Stimulated activated CD4-positive, alpha-beta T cell treated with anti-CD3 and anti-CD28 coated beads, Interleukin-12 subunit alpha, Interleukin-12 subunit beta, amount 100 ng/mL, for 48 hours (primary cell): ENCODE results near the gene MYO18A.
"Not testable (repeated sequence)": the region's sequence is repeated elsewhere in the genome, so short reads cannot be mapped to it uniquely, and the experiment has no call there.

Experiments
- DNase-seq, 3 donors: peaks; one replicate each; pipeline ENCODE4 v3.0.0-alpha.2; 2020; ENCODE audit warnings: low read depth in 2 of 3, low spot score in 1 of 3

The MYO18A gene, protein sequence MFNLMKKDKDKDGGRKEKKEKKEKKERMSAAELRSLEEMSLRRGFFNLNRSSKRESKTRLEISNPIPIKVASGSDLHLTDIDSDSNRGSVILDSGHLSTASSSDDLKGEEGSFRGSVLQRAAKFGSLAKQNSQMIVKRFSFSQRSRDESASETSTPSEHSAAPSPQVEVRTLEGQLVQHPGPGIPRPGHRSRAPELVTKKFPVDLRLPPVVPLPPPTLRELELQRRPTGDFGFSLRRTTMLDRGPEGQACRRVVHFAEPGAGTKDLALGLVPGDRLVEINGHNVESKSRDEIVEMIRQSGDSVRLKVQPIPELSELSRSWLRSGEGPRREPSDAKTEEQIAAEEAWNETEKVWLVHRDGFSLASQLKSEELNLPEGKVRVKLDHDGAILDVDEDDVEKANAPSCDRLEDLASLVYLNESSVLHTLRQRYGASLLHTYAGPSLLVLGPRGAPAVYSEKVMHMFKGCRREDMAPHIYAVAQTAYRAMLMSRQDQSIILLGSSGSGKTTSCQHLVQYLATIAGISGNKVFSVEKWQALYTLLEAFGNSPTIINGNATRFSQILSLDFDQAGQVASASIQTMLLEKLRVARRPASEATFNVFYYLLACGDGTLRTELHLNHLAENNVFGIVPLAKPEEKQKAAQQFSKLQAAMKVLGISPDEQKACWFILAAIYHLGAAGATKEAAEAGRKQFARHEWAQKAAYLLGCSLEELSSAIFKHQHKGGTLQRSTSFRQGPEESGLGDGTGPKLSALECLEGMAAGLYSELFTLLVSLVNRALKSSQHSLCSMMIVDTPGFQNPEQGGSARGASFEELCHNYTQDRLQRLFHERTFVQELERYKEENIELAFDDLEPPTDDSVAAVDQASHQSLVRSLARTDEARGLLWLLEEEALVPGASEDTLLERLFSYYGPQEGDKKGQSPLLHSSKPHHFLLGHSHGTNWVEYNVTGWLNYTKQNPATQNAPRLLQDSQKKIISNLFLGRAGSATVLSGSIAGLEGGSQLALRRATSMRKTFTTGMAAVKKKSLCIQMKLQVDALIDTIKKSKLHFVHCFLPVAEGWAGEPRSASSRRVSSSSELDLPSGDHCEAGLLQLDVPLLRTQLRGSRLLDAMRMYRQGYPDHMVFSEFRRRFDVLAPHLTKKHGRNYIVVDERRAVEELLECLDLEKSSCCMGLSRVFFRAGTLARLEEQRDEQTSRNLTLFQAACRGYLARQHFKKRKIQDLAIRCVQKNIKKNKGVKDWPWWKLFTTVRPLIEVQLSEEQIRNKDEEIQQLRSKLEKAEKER (N-terminal part only)

GRCh38 chr17:29180034-29180787 lies at the start of gene MYO18A:
Gene MYO18A, minus strand, starts transcription at chr17:29180398. Its CDS starts 13,458 bp downstream, at chr17:29166940.
- DNase-seq: peak; percentile 59 to 77 (median 65)

GRCh38 chr17:29225396-29225795 lies 45.2 kb upstream of the MYO18A start:
- no peak for DNase-seq

- DNase-seq: not testable (repeated sequence)
These were observed 41.1 kb upstream of the MYO18A start for GRCh38 chr17:29221338-29221737.

GRCh38 chr17:29219378-29220047 lies 39.3 kb upstream of the MYO18A start:
- DNase-seq: peak; percentile 44 to 73 (median 57)

DNA sequence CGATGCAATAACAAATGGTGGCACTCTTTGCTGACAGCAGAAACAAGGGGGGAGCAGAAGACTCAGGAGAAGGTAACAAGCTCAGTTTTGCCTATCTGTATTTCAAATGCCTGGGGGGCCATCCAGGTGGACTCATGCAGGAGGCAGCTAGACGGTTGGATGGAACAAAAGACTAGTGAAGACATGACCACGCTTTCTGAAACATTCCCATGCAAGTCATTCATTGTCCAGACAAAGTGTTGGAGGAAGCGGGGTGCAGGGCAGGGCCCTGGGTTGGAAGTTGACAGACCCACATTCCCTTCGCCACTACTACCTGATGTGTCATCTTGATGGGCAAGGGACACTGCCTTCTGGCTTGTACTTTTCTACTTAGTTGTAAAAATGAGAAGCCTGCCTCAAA lies 36.7 kb upstream of the MYO18A start:
- no peak for DNase-seq

GRCh38 chr17:29216181-29216580 lies 36.0 kb upstream of the MYO18A start:
- no peak for DNase-seq

DNA sequence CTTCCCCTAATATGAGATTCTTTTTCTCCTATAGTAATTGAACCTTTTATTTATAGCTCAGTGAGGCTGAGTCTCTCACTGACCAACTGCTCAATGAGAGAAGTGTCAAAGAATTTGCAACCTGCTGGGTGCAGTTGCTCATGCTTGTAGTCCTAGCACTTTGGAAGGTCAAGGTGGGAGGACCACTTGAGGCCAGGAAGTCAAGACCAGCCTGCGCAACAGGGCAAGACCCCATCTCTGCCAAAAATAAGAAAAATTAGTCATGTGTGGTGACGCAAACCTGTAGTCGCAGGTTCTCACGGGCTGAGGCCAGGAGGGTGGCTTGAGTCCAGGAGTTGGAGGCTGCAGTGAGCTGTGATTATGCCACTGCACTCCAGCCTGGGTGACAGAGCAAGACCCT lies 35.5 kb upstream of the MYO18A start:
- DNase-seq: no peak

- no peak for DNase-seq
These were observed 35.0 kb upstream of the MYO18A start for GRCh38 chr17:29215174-29215573.

DNA sequence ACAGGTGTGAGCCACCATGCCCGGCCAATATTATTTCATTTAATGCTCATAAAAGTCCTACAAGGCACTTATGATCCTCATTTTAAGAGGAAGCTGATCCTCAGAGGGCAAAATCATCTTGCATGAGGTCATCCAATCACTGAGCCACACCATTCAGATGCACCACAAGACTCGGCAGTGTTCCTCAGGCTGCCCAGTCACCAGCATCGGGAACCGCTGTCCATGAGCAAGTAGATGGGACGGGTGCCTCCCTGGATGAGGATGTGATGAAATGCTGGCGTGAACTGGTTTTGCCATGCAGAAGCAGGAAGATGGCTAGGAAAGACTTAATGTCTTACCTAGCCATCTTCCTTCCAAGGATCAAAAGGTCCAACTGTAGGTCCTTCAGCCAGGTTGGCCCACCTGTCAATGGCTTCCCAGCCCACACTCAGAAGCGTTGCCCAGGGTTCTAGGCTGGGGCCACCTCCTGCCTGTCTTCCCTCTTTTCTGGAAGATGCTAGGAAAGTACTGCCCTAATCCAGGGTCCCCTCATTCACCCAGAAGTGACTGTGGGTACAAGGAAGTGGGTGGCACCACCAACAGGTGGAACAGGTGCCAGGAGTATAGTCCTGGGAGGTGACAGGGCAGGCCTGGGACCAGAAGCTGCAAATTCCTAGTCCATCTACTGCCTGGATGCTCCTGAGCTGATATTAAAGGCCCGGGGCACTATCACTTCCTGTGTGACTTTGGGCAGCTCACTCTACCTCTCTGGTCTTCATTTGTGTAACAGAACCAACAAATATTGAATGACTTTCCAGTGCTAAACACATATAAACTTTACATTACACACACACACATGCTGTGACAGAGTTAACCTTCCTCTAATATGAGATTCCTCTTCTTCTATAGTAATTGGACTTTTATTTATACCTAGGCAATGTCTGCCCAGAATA lies 34.3 kb upstream of the MYO18A start:
- no peak for DNase-seq

- no peak for DNase-seq
These were observed 32.5 kb upstream of the MYO18A start for GRCh38 chr17:29212681-29213121.

DNA sequence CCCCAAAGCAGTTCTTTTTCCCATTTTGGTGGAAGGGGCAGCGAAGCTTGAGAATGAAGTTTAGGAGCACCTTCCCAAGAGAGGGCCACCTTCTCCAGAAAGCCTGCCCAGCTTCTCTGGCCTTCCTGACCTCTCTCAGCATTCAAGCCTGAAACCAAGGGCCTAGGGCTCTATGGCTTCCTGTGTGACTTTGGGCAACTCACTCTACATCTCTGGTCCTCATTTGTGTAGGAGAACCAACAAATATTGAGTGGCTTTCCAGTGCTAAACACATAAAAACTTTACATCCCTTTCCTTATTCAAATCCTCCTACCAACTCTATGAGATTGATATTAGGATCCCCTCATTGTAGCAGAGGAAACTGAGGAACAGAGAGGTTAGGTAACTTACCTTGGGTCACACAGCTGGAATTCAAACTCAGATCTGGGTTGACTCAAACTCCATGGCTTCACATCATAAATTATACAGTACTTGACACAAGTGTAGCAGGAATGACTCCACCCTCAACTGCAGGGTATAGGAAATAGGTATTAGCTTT lies 32.0 kb upstream of the MYO18A start:
- DNase-seq: no peak

DNA sequence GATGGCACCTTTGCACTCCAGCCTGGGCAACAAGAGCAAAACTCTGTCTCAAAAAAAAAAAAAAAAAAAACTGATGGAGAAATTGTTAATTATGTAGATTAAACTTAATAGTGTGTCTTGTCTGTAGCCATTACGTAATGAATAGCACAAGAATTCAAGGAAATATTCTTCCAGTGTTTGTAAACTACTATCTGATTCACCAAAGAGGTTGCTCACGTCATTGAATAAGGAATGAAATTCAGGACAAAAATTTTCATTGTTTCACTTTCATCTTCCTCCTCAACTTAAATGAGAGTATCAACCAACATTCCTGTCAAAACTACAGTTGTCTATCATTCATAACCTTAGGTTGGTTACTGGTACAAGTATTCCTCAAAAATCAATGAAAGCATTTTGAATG lies 30.7 kb upstream of the MYO18A start:
- DNase-seq: no peak

DNA sequence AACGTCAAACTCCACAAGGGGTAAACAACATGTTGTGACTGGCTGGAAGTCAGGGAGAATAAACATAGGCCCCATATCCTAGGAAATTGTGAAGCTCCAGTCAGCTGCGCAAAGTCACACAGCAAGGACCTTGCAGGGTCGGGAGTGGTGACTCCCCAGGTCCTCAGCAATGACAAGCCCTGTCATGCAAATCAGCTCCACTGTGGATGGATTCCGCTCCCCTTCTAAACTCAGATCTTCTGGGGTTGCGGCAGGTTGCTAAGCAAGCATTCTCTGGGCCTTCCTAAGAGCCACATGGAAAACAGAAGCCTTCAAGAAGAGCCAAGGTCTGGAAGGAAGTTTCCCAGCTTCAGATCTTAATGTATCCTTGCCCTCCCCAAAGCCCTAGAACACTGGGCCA lies 28.9 kb upstream of the MYO18A start:
- no peak for DNase-seq

- no peak for DNase-seq
These were observed 27.8 kb upstream of the MYO18A start for GRCh38 chr17:29207975-29208374.

- DNase-seq: no peak
These were observed 24.8 kb upstream of the MYO18A start for GRCh38 chr17:29205047-29205446.

DNA sequence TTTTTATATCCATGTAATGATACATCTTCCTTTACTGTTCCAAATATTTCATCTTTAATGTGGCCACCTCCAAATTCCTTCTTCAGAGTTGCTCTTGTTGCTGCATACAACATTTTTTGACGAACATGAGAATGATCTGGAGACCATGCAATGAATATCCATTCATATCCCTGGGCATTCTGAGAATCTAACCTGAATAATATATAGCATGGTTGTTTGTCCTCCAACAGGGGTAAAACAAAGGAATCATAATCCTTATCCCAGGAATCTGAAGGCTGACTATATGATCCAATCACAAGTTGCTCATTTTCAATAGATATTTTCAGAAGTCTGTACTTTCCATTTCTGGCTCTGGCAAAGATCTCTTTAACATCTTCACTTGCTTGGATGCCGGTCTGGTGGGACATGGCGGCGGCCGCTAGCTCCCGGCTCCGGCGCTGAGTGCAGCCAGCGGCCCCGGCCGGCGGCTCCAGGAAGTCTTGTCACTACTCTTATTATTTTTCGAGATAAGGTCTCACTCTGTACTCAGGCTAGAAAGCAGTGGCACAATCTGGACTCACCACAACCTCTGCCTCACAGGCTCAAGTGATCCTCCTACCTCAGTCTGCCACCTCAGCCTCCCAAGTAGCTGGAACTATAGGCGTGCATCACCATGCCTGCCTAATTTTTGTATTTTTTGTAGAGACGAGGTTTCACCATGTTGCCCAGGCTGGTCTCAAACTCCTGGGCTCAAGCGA lies 24.0 kb upstream of the MYO18A start:
- not testable (repeated sequence) for DNase-seq

- DNase-seq: no peak
These were observed 17.5 kb upstream of the MYO18A start for GRCh38 chr17:29197516-29198272.
